HG02798 (cell line): Measurements from ENCODE around the gene MBD3L2B.
"Not testable (repeated sequence)": the region's sequence is repeated elsewhere in the genome, so short reads cannot be mapped to it uniquely, and the experiment has no call there.

Source experiments
- ATAC-seq: cut with Tn5 transposase; IDR thresholded peaks from one replicate; pipeline ENCODE4 v1.9.1; 2021; ENCODE audit warnings: mild to moderate bottlenecking; ENCODE audit not compliant: unreplicated experiment, poor library complexity

Gene MBD3L2B

DNA sequence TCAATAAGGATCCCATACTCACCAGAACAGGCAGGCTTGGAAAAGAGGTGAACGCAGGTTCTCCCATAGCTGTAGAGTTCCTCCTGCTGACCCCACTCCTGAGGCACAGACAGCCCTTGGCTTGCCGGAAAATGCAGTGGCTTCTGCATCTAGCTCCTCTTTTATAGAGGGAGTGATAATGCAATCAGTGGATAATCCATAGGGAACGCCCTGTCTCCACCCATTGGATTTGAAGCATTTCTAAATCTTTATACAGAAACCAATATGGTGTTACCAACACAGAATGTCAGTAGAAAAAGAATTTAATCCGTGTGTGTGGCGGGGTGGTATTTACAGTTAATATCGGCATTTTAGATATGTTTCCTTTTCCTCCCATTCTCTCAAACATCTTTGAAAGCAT lies at the start of gene MBD3L2B:
Gene MBD3L2B, minus strand, starts transcription at position 101 of the 400 bp plus-strand sequence. Its CDS starts 34 bp downstream, at position 67.
- ATAC-seq: not testable (repeated sequence)

GRCh38 chr19:7069904-7070226 lies 48.6 kb upstream of the MBD3L2B start:
- no peak for ATAC-seq

GRCh38 chr19:7069042-7069903 lies 48.0 kb upstream of the MBD3L2B start, which contains the start of gene ZNF557:
Gene ZNF557 (plus strand): TSS chr19:7069703. CDS start chr19:7075075, 5,372 bp downstream.
- peak; percentile 96 for ATAC-seq

DNA sequence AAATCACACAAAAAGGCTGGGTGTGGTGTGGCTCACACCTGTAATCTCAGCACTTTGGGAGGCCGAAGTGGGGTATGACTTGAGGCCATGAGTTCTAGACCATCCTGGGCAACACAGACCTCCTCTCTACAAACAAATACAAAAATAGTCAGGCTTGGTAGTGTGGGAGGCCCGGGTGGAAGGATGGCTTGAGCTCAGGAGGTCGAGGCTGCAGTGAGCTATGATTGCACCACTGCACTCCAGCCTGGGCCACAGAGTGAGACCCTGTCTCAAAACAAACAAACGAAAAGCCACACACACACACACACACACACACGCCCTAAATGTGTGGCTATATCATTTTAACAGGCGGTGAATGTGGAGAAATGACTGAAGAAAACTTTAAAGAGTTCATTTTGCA lies 47.4 kb upstream of the MBD3L2B start:
- ATAC-seq: no peak

DNA sequence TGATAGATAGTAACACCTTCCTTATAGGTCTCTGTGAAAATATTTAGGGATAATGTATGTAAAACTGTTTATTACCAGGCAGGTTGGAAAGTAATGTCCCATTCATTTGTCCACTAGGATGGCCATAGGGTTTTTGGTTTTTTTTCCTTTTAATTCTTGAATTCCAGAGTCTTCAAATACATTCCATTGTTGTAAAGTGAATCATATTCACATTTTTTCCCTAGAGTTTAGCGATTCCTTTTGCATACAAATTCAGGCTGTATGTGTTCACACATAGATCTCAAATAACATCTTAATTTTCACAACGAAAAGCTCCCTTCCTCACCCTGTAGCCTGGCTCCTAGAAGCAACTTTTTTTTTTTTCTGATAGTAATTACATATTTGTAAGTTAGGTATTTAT lies 46.5 kb upstream of the MBD3L2B start:
- ATAC-seq: no peak

DNA sequence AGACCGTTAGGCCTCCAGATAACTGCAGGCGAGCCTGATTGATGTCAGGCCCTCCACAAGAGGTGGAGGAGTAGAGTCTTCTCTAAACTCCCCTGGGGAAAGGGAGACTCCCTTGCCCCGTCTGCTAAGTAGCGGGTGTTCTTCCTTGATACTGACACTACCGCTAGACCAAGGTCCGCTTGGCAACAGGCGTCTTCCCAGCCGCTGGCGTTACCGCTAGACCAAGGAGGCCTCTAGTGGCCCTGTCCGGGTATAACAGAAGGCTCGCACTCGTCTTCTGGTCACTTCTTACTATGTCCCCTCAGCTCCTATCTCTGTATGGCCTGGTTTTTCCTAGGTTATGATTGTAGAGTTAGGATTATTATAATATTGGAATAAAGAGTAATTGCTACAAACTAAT lies 45.9 kb upstream of the MBD3L2B start:
- ATAC-seq: not testable (repeated sequence)

DNA sequence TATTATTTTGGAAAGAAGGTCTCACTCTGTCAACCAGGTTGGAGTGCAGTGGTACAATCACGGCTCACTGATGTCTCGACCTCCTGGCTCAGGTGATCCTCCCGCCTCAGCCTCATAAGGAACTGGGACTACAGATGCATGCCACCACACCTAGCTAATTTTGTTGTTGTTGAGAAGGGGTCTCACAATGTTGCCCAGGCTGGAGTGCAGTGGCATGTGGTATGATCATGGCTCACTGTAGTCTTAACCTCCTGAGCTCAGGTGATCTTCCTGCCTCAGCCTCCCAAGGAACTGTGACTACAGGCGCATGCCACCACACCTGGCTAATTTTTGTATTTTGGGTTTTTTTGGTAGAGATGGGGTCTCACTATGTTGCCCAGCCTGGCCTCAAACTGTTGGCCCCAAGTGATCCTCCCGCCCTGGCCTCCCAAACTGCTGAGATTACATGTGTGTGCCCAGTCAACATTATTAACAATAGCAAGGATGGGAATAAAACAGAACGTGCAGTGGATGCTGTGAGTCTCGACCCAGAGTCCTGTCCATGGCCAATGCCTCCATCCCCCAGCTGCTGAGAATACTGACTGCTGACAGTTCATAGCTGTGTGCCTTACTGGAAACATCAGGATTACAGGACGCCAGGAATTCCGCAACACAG lies 42.7 kb upstream of the MBD3L2B start:
- ATAC-seq: no peak

GRCh38 chr19:7063339-7063738 lies 42.1 kb upstream of the MBD3L2B start:
- ATAC-seq: no peak

DNA sequence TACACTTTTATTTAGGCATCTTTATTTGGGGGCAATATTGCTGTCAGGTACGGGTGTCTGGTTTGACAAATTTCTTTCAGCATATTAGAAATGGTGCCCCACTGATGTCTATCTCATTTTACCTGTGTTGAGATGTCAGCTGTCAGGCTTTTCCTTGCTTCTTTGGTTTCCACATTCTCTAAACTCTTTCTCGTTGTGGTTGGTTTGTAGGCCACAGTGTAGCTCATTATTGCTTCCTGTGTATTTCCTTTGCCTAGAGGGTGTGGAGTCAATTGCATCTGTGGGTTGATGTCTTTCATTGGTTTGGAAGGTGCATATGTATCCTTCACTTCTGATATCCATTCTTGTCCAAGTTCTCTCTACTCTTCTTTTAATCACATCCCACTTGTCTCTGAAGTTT lies 38.7 kb upstream of the MBD3L2B start:
- ATAC-seq: not testable (repeated sequence)

- not testable (repeated sequence) for ATAC-seq
Measured at GRCh38 chr19:7058576-7058975, 37.3 kb upstream of the MBD3L2B start, which contains the start of gene MBD3L3. Gene MBD3L3 (minus strand): TSS chr19:7058676. CDS start chr19:7058605, 71 bp downstream.

DNA sequence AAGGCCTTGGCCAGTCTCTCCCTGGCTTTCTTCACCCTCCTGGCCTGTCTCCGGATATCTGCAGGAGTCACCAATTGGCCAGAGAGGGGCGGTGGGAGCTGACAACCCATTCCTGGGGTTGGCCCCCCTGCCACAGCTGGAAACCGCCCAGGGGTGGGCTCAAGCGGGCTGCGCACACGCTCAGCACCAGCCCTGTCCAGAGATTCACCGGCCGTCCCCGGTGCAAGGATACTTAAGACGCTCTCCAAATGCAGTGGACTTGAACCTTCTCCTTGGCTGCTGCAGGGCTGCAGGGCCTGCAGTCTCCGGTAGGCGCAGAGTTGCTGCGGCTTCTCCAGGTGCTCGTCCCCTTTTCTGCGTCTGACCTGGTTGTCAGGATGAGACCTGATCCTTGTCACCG lies 35.1 kb upstream of the MBD3L2B start:
- not testable (repeated sequence) for ATAC-seq

GRCh38 chr19:7055679-7056078 lies 34.4 kb upstream of the MBD3L2B start:
- not testable (repeated sequence) for ATAC-seq

- ATAC-seq: not testable (repeated sequence)
Measured at GRCh38 chr19:7054635-7055368, 33.6 kb upstream of the MBD3L2B start.

DNA sequence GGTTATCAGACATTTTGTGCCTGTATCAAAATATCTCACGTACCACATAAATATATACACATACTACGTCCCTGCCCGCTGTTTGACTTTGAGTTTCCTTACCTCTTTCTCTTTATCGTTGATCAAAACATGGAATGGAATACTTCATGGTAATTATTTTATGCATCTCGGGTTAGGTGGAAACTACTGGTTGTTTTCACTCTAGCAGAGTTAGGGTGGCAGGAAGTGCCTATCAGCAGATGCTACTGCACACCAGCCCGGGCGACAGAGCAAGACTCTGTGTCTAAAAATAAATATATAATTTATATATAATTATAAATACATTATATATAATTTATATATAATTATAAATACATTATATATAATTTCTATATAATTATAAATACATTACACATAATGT lies 31.7 kb upstream of the MBD3L2B start:
- not testable (repeated sequence) for ATAC-seq

DNA sequence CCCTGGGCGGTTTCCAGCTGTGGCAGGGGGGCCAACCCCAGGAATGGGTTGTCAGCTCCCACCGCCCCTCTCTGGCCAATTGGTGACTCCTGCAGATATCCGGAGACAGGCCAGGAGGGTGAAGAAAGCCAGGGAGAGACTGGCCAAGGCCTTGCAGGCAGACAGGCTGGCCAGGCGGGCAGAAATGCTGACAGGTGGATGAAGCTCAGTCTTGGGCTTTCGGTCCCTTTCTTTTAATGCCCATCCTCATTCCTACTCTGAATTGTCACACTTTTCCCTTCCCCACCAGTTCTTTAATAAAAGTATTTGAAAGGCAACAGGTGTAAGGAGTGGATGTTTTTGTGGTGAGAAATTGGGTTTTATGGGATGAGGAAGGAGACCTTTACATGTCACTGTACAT lies 30.2 kb upstream of the MBD3L2B start:
- ATAC-seq: not testable (repeated sequence)

DNA sequence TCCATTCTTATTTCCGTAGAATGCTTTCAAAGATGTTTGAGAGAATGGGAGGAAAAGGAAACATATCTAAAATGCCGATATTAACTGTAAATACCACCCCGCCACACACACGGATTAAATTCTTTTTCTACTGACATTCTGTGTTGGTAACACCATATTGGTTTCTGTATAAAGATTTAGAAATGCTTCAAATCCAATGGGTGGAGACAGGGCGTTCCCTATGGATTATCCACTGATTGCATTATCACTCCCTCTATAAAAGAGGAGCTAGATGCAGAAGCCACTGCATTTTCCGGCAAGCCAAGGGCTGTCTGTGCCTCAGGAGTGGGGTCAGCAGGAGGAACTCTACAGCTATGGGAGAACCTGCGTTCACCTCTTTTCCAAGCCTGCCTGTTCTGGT lies 27.8 kb upstream of the MBD3L2B start, which contains the start of gene MBD3L2:
Gene MBD3L2, plus strand, starts transcription at position 301 of the 400 bp plus-strand sequence. Its CDS starts 53 bp downstream, at position 354.
- not testable (repeated sequence) for ATAC-seq

GRCh38 chr19:7041563-7041962 lies 20.3 kb upstream of the MBD3L2B start:
- not testable (repeated sequence) for ATAC-seq

DNA sequence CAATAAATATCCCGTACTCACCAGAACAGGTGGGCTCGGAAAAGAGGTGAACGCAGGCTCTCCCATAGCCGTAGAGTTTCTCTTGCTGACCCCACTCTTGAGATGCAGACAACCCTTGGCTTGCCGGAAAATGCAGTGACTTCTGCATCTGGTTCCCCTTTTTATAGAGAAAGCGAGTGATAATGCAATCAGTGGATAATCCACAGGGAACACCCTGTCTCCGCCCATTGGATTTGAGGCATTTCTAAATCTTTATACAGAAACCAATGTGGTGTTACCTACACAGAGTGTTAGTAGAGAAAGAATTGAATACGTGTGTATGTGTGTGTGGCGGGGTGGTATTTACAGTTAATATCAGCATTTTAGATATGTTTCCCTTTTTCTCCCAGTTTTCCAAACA lies 18.8 kb upstream of the MBD3L2B start, which contains the start of gene MBD3L4:
Gene MBD3L4, minus strand, starts transcription at position 101 of the 400 bp plus-strand sequence. Its CDS starts 35 bp downstream, at position 66.
- ATAC-seq: not testable (repeated sequence)

DNA sequence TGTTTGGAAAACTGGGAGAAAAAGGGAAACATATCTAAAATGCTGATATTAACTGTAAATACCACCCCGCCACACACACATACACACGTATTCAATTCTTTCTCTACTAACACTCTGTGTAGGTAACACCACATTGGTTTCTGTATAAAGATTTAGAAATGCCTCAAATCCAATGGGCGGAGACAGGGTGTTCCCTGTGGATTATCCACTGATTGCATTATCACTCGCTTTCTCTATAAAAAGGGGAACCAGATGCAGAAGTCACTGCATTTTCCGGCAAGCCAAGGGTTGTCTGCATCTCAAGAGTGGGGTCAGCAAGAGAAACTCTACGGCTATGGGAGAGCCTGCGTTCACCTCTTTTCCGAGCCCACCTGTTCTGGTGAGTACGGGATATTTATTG lies 9.0 kb upstream of the MBD3L2B start, which contains the start of gene MBD3L5:
Gene MBD3L5, plus strand, starts transcription at position 301 of the 400 bp plus-strand sequence. Its CDS starts 34 bp downstream, at position 335.
- not testable (repeated sequence) for ATAC-seq

DNA sequence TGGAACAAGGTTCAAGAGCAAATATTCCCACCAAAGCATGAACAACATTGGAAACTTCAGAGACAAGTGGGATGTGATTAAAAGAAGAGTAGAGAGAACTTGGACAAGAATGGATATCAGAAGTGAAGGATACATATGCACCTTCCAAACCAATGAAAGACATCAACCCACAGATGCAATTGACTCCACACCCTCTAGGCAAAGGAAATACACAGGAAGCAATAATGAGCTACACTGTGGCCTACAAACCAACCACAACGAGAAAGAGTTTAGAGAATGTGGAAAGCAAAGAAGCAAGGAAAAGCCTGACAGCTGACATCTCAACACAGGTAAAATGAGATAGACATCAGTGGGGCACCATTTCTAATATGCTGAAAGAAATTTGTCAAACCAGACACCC lies 7.6 kb upstream of the MBD3L2B start:
- ATAC-seq: not testable (repeated sequence)
